Hematopoietic multipotent progenitor cell treated with erythropoietin and hydrocortisone succinate and interleukin-3 and kit ligand, for 6 days (in vitro differentiated cells): ENCODE data around the gene NMRK1.

Source experiments
- DNase-seq: peaks from one replicate; pipeline ENCODE4 v3.0.0-alpha.2; 2015

NMRK1 gene

GRCh38 chr9:75101004-75101588 is 13.1 kb upstream of the NMRK1 start:
- no peak for DNase-seq

DNA sequence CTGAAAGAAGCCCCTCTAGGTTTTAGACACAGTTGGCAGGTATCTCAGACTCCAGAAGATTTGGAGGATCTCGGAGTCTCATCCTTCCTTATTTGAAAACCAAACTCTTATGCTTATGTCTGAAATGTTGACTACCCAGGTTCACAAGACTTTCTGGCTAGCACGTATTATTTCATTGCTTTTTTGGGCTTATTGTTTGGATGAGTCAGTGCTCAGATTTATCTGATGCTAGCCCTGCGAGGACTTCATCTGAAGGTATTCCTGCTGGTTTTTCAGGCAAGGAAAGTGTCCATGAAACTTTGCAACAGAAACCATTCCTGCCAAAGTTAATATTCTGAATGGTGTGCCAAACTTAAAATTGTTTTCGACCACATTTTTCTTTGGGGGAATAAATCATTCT is 8.8 kb upstream of the NMRK1 start:
- DNase-seq: no peak

GRCh38 chr9:75092766-75093165 is 4.8 kb upstream of the NMRK1 start:
- peak; percentile 53 for DNase-seq

- no peak for DNase-seq
Observed at GRCh38 chr9:75090579-75090978, 2.6 kb upstream of the NMRK1 start.

- DNase-seq: no peak
Observed at GRCh38 chr9:75089373-75089766, 1.4 kb upstream of the NMRK1 start.

DNA sequence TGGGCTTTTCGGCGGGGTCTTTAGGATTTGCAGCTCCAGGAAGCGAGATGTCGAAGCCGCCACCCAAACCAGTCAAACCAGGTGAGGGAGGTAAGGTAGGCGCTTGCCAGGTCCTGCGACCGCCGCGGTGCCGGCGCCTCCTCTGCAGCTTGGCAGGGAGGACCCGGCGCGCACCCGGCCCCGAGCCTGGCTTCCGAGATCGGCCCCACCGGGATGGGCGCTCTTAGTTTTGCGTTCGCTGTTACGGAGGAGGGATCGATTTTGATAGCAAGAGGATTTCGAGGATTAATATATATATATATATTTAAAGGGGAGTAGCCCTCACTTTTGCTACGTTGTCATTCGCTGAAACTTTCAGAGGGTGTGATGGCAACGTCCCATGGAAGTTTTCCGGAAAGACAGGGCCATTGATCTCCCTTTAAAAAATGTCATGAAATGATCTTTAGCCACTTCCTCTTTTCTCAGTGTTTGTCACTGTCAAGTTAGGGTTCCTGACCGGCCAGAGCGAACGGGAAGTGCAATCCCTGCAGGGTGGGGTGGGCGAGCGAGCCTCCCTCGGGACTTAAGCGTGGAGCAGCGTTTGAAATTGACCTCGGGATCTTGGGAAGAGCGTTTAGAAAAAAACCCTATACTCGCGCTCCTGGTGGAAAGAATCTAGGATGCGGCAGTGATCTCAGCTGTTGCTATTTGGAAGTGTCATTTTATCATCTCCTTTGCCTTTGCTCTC is 854 bp upstream of the NMRK1 start:
- DNase-seq: peak; percentile 75

- DNase-seq: peak; percentile 78
Observed at GRCh38 chr9:75087289-75087823, 599 bp downstream of the NMRK1 start.

- peak; percentile 69 for DNase-seq
Observed at GRCh38 chr9:75086541-75087288, 1.2 kb downstream of the NMRK1 start.

DNA sequence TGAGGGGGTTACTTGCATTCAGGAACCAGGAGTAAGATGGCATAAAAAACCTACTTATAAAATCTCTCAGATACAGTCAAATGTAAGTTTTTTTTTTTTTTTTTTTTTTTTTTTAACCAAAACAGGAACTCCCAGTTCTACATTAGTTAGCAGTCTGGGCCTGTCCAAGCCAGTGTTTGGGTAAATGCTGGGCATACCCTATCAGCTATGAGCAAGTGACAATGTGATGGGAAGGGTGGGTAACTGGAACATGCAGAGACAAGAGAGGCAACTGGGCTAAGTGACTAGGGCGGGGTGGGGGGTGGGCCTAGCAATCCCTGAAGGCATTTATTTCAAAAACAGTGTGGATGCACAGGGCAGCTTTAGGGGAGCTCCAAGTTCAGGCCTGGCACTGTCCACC is 2.3 kb downstream of the NMRK1 start:
- DNase-seq: peak; percentile 82

DNA sequence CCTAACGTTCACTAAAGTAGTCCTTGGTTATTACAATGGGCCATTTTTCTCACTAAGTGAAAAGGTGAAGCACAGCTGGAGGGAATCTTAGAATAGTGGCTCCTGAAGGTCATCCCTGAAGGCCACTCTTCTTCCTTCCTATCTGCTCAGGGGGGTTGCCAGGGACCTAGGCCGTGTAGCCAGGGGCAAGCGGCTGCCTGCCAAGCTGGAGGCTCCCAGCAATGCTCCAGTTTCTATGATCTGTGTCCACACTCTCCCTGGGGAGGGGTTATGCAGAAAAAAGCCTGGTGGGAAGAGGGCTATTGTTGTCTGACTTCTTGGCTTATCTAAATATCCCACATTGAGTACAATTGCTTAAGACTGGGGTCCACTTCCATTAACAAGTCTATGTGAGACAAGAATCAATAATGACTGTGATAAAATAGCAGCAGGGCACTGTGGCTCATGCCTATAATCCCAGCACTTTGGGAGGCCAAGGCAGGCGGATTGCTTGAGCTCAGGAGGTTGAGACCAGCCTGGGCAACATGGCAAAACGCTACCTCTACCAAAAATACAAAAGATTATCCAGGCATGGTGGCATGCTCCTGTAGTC is 3.8 kb downstream of the NMRK1 start:
- DNase-seq: peak; percentile 35

GRCh38 chr9:75083188-75083970 is 4.6 kb downstream of the NMRK1 start:
- peak; percentile 60 for DNase-seq

GRCh38 chr9:75081632-75082031 is 6.3 kb downstream of the NMRK1 start:
- no peak for DNase-seq

DNA sequence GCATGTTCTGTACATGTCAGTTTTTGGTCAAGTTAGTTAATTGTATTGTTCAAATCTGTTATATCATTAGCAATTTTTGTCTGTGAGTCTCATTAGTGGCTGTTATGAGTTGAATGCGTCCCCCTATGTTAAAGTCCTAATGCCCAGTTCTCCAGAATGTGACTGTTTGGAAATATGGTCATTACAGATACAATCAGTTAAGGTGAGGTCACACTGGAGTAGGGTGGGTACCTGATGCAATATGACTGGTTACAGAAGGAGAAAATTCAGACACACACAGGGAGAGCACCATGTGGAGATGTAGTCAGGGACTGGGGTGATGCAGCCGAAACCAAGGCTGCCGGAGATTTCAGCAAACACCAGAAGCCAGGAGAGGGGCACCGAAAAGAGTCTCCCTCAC is 15.1 kb downstream of the NMRK1 start:
- DNase-seq: no peak

DNA sequence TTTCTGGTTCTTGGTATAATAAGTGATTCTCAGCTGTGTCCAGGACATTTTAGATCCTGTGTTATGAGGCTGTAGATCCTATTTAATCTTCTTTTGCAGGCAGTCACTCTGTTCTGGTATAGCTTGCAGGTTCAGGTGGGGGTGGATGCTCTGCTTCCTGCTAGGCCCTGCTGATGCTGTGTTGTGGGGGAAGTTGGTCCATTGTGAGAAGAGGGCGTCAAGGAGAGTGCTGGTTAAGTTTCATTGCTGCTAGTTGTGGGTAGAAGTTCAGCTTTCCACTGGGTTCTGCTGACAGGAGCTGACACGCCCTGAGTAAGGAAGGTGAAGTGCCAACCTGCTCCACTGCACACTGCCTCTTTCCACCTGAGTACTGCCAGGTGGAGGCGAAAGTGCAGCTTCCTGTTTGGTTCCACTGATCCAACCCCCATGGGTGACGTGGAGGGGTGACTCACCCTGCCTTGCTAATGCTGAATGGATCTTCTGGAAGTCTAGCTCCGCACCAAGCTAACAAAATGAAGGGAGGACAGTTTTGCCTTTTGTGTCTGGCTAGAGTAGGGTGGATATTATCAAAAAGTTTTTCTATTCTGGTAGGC is 16.3 kb downstream of the NMRK1 start:
- DNase-seq: no peak

DNA sequence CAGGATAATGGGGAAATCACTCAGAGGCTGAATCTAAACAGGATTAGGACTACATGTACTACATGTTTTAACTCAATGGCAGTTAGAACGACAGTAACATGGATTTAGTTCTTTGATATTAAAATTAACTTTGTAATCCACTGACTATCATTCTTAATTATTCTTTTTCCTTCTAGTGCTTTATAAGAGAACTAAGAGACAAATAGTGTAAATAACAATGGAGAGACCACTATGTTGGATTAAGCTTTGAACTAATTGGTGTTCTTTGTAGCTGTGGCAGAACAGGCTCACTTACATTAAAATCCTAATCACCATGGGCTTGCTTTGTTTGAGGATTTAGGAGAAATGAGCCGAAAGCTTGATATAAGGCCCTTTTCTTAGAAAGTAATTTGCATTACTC is 18.8 kb downstream of the NMRK1 start:
- DNase-seq: no peak

DNA sequence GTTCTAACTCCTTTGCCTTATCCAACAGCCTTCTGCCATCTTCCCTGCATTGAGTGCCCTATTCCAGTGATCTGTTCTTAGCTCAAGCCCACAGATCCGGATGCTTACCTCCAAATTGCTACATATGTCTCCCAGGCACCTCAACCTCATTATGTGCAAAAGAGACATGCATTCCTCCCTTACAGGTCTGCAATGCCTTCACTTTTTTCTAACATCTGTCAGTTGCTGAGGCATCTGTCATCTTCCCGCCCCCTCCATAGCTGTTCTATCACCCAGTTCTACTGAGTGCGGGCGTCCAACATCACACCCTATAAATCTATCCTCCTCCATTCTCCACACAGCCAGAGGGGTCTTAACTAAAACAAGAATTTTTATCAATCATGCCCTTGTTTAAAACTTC is 20.1 kb downstream of the NMRK1 start:
- no peak for DNase-seq

DNA sequence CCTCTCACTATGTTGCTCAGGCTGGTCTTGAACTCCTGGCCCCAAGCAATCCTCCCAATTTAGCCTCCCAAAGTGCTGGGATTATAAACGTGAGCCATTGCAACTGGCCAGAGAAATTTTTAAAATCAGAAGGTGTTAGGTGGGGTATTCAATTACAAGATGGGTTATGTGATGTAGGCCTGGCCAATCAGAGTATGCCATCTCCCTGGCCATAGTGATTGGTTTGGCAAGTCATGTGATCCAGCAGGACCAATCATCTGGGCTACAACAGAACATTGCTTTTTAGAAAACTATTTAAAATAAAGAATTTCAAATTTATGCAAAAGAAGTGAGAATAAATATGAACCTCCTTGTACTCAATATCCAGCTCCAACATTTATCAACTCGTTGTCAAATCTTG is 22.4 kb downstream of the NMRK1 start:
- DNase-seq: no peak

DNA sequence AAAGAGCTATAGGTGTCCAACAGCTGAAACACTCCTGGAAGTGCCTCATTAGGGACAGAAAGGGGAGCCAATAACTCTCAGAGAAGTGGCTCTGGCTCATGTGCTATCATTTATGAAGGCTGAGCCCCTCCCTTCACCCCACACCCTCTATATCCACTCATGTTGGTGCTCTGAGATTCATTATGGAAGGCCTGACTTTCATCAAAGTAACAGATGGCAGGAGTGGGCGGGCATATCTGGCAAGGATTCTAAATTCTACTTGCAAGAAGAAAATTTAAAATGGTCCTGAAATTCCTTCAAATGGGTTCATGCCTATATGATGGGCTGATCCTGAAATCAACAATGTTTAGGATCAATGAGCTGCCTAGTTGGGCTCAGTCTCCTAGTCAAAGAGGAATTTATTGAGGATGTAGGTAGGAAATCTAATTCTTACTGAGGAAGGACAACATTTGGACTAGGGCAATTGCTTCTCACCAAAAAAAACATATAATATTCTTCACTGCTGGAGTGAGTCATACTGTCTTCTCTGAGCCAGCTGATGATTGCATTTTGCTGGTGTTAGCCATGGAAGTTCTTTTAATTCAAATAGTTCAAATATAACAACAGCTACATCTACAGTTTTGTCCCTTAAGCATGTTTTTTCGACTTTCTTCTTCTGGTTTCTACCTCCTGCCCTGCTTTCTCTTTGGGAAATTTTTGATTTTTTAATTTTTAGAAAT is 23.5 kb downstream of the NMRK1 start:
- no peak for DNase-seq

- DNase-seq: no peak
Observed at GRCh38 chr9:75063556-75064305, 24.2 kb downstream of the NMRK1 start.

DNA sequence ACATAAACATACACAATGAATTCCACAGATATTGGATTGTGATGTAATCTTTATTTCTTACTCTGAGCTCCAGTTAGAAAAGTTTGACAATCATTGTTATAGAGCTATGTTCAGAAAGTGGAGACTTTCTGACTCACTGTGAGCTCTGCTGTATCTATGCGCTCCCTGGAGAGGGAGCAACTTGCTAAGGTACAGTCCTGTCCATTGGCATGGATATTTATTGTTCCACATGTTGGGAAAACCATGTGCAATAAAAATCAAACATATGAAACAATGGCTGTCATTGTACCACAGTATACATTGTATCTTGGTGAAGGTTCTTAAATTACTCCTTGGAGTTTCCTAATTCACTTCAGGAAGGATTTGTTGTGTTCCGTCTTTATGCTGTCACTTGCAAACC is 26.8 kb downstream of the NMRK1 start:
- no peak for DNase-seq
